HCT116 (cell line): ENCODE data around the gene AHCTF1.
"Not testable (repeated sequence)": the region's sequence is repeated elsewhere in the genome, so short reads cannot be mapped to it uniquely, and the experiment has no call there.

ENCODE experiments used
- EZH2 ChIP-seq: fragments of 200-600 bp; sonication (generic); IDR thresholded peaks from 2 replicates; pipeline ENCODE4 v1.6.1; 2017; ENCODE audit warnings: antibody characterized with exemption, mixed run types
- EZH2phosphoT487 ChIP-seq: fragments of 200-600 bp; IDR thresholded peaks from 2 replicates; pipeline ENCODE4 v1.6.1; 2018; ENCODE audit warnings: antibody characterized with exemption, borderline replicate concordance
- POLR2A ChIP-seq: IDR thresholded peaks from 2 replicates; pipeline ENCODE4 v1.7.0; 2011; ENCODE audit warnings: borderline replicate concordance; ENCODE audit not compliant: insufficient read depth, insufficient read length; ENCODE audit errors: extremely low read depth
- POLR2AphosphoS5 ChIP-seq: IDR thresholded peaks from 2 replicates; pipeline ENCODE4 v1.6.1; 2011; ENCODE audit warnings: mild to moderate bottlenecking, low read depth, low read length, moderate library complexity
- SP1 ChIP-seq: IDR thresholded peaks from 2 replicates; pipeline ENCODE4 v1.6.1; 2012; ENCODE audit warnings: low read depth
- ZFX ChIP-seq: fragments of 450-650 bp; IDR thresholded peaks from 2 replicates; pipeline ENCODE4 v1.6.1; 2017
- TF ChIP-seq, protein P1 (sequence below), 3 experiments: fragments of 200-600 bp in 1 of 3; sonication (generic) in 1 of 3; IDR thresholded peaks in 2 of 3; conservative IDR thresholded peaks in 1 of 3; 2 replicates each; pipeline ENCODE4 v1.5.1; 2012 to 2017; ENCODE audit warnings: low read depth in 2 of 3, low read length in 2 of 3, antibody characterized with exemption in 1 of 3, borderline replicate concordance in 1 of 3, control low read depth in 1 of 3, mild to moderate bottlenecking in 1 of 3, mixed read lengths in 1 of 3, mixed run types in 1 of 3, moderate library complexity in 1 of 3; ENCODE audit not compliant: insufficient read depth in 1 of 3
- TF ChIP-seq, protein P2 (sequence below): IDR thresholded peaks from 2 replicates; pipeline ENCODE4 v1.6.1; 2012
- TF ChIP-seq, protein P3 (sequence below): IDR thresholded peaks from 2 replicates; pipeline ENCODE4 v1.6.1; 2011; ENCODE audit warnings: mild to moderate bottlenecking, low read length, moderate library complexity; ENCODE audit not compliant: insufficient replicate concordance; ENCODE audit errors: extremely low read depth
- TF ChIP-seq, protein P4 (sequence below): IDR thresholded peaks from 2 replicates; pipeline ENCODE4 v1.6.1; 2012; ENCODE audit warnings: low read depth

DNA sequence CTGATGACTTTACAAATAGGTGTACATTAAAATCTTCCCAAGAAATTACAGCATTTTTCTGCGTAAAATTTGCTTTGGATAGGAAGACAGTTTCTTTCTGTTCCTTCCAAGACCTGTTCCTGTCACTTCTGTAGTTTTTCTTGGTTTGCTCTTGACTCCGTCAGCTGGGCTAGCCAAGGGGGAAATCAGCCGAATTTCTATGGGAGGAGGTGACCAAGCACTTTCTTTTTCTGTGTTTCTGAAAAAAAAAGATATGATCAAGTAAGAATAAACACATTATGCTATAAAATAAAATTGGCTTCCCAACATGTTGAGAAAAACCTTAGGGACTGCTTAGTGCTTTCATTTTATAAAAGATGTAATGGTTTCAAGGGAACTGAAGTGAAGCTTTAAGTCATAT is 91.0 kb downstream of the AHCTF1 start:
- TF ChIP-seq ZFX, POLR2A, EZH2, EZH2phosphoT487, SP1, POLR2AphosphoS5: not testable (repeated sequence)
- TF ChIP-seq, protein P1, sequence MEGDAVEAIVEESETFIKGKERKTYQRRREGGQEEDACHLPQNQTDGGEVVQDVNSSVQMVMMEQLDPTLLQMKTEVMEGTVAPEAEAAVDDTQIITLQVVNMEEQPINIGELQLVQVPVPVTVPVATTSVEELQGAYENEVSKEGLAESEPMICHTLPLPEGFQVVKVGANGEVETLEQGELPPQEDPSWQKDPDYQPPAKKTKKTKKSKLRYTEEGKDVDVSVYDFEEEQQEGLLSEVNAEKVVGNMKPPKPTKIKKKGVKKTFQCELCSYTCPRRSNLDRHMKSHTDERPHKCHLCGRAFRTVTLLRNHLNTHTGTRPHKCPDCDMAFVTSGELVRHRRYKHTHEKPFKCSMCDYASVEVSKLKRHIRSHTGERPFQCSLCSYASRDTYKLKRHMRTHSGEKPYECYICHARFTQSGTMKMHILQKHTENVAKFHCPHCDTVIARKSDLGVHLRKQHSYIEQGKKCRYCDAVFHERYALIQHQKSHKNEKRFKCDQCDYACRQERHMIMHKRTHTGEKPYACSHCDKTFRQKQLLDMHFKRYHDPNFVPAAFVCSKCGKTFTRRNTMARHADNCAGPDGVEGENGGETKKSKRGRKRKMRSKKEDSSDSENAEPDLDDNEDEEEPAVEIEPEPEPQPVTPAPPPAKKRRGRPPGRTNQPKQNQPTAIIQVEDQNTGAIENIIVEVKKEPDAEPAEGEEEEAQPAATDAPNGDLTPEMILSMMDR (IDR thresholded peaks at IDR 0.05 in 2 of 3, conservative IDR thresholded peaks at IDR 0.05 in 1 of 3; ENCODE audit: borderline replicate concordance in 1 of 3, insufficient read depth in 1 of 3, low read depth in 2 of 3, low read length in 2 of 3) = not testable (repeated sequence)
- TF ChIP-seq, protein P2, sequence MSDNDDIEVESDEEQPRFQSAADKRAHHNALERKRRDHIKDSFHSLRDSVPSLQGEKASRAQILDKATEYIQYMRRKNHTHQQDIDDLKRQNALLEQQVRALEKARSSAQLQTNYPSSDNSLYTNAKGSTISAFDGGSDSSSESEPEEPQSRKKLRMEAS = not testable (repeated sequence)
- TF ChIP-seq, protein P3, sequence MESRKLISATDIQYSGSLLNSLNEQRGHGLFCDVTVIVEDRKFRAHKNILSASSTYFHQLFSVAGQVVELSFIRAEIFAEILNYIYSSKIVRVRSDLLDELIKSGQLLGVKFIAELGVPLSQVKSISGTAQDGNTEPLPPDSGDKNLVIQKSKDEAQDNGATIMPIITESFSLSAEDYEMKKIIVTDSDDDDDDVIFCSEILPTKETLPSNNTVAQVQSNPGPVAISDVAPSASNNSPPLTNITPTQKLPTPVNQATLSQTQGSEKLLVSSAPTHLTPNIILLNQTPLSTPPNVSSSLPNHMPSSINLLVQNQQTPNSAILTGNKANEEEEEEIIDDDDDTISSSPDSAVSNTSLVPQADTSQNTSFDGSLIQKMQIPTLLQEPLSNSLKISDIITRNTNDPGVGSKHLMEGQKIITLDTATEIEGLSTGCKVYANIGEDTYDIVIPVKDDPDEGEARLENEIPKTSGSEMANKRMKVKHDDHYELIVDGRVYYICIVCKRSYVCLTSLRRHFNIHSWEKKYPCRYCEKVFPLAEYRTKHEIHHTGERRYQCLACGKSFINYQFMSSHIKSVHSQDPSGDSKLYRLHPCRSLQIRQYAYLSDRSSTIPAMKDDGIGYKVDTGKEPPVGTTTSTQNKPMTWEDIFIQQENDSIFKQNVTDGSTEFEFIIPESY = not testable (repeated sequence)
- TF ChIP-seq, protein P4, sequence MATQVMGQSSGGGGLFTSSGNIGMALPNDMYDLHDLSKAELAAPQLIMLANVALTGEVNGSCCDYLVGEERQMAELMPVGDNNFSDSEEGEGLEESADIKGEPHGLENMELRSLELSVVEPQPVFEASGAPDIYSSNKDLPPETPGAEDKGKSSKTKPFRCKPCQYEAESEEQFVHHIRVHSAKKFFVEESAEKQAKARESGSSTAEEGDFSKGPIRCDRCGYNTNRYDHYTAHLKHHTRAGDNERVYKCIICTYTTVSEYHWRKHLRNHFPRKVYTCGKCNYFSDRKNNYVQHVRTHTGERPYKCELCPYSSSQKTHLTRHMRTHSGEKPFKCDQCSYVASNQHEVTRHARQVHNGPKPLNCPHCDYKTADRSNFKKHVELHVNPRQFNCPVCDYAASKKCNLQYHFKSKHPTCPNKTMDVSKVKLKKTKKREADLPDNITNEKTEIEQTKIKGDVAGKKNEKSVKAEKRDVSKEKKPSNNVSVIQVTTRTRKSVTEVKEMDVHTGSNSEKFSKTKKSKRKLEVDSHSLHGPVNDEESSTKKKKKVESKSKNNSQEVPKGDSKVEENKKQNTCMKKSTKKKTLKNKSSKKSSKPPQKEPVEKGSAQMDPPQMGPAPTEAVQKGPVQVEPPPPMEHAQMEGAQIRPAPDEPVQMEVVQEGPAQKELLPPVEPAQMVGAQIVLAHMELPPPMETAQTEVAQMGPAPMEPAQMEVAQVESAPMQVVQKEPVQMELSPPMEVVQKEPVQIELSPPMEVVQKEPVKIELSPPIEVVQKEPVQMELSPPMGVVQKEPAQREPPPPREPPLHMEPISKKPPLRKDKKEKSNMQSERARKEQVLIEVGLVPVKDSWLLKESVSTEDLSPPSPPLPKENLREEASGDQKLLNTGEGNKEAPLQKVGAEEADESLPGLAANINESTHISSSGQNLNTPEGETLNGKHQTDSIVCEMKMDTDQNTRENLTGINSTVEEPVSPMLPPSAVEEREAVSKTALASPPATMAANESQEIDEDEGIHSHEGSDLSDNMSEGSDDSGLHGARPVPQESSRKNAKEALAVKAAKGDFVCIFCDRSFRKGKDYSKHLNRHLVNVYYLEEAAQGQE = not testable (repeated sequence)
